ENCODE data around the gene LCE1C.

Gene LCE1C

GRCh38 chr1:152759453-152760173 is 46.8 kb downstream of the LCE1C start:
- no peak for DNase-seq (ENCODE audit: low spot score)

GRCh38 chr1:152758636-152759035 is 47.8 kb downstream of the LCE1C start:
- DNase-seq (ENCODE audit: low spot score): no peak

- no peak for DNase-seq (ENCODE audit: low spot score)
These were observed 48.7 kb downstream of the LCE1C start, which contains the start of gene KPRP for GRCh38 chr1:152757747-152758146. Gene KPRP, plus strand, starts transcription at chr1:152758025. Its CDS starts 1,564 bp downstream, at chr1:152759589.

GRCh38 chr1:152756872-152757271 is 49.6 kb downstream of the LCE1C start:
- no peak for DNase-seq (ENCODE audit: low spot score)

All from NAMALWA (cell line).